Astrocyte (in vitro differentiated cells and primary cell): Measurements from ENCODE around the gene CCDC194. TPM values are rescaled to one million over a fixed set of nuclear protein-coding genes. Genes with fewer than 3 reads are reported as not detected.

Experiments used
- DNase-seq: peaks from one replicate; pipeline ENCODE4 v3.0.0-alpha.2; 2010; ENCODE audit warnings: low read depth
- FAIRE-seq: peaks from 2 replicates; lab custom pipeline; 2011; peaks lifted over from hg19 to GRCh38; lab: Jason Lieb, UNC
- H2AFZ ChIP-seq: 2 replicates; pipeline ENCODE4 v1.6.0; 2012; ENCODE audit warnings: low read depth, low read length, inconsistent platforms
- H3K27ac ChIP-seq: 2 replicates; pipeline ENCODE4 v1.5.1; 2011; ENCODE audit warnings: low read depth, low read length, inconsistent platforms
- H3K27me3 ChIP-seq: 2 replicates; pipeline ENCODE4 v1.6.0; 2011; ENCODE audit warnings: low read length, inconsistent platforms; ENCODE audit not compliant: insufficient read depth
- H3K36me3 ChIP-seq: 2 replicates; pipeline ENCODE4 v1.5.1; 2011; ENCODE audit warnings: low read length, inconsistent platforms; ENCODE audit not compliant: insufficient read depth
- H3K4me1 ChIP-seq: 2 replicates; pipeline ENCODE4 v1.5.1; 2011; ENCODE audit warnings: low read length, inconsistent platforms; ENCODE audit not compliant: insufficient read depth
- H3K4me2 ChIP-seq: 2 replicates; pipeline ENCODE4 v1.6.0; 2012; ENCODE audit warnings: low read length, inconsistent platforms
- H3K4me3 ChIP-seq: 2 replicates; pipeline ENCODE4 v1.5.1; 2011; ENCODE audit warnings: low read depth, mild to moderate bottlenecking, low read length, inconsistent platforms; ENCODE audit not compliant: insufficient read depth
- H3K79me2 ChIP-seq: 2 replicates; pipeline ENCODE4 v1.6.0; 2012; ENCODE audit warnings: mild to moderate bottlenecking, low read length, inconsistent platforms; ENCODE audit not compliant: insufficient read depth
- H3K9ac ChIP-seq: 2 replicates; pipeline ENCODE4 v1.6.0; 2012; ENCODE audit warnings: mild to moderate bottlenecking, low read length, inconsistent platforms
- H3K9me3 ChIP-seq: 2 replicates; pipeline ENCODE4 v1.5.1; 2012; ENCODE audit warnings: low read depth, mild to moderate bottlenecking, low read length, inconsistent platforms; ENCODE audit not compliant: insufficient read depth
- H4K20me1 ChIP-seq: 2 replicates; pipeline ENCODE4 v1.6.0; 2012; ENCODE audit warnings: low read length, inconsistent platforms; ENCODE audit not compliant: insufficient read depth
- H3K27ac Mint-ChIP-seq: one replicate; pipeline ENCODE4 v1.8.0; 2021; ENCODE audit warnings: mild to moderate bottlenecking, mixed read lengths; ENCODE audit not compliant: unreplicated experiment
- H3K27me3 Mint-ChIP-seq: one replicate; pipeline ENCODE4 v1.8.0; 2021; ENCODE audit warnings: low read depth, mixed read lengths; ENCODE audit not compliant: unreplicated experiment
- H3K36me3 Mint-ChIP-seq: one replicate; pipeline ENCODE4 v1.8.0; 2021; ENCODE audit warnings: low read depth, mixed read lengths; ENCODE audit not compliant: unreplicated experiment
- H3K4me1 Mint-ChIP-seq: one replicate; pipeline ENCODE4 v1.8.0; 2021; ENCODE audit warnings: low read depth, mixed read lengths; ENCODE audit not compliant: unreplicated experiment
- H3K4me3 Mint-ChIP-seq: one replicate; pipeline ENCODE4 v1.8.0; 2021; ENCODE audit warnings: mild to moderate bottlenecking, moderate library complexity, mixed read lengths; ENCODE audit not compliant: unreplicated experiment
- H3K9me3 Mint-ChIP-seq: one replicate; pipeline ENCODE4 v1.8.0; 2021; ENCODE audit warnings: mild to moderate bottlenecking, mixed read lengths; ENCODE audit not compliant: unreplicated experiment
- CTCF ChIP-seq: IDR thresholded peaks from 2 replicates; pipeline ENCODE4 v1.5.1; 2011; ENCODE audit warnings: low read depth, mild to moderate bottlenecking, inconsistent platforms, low read length, moderate library complexity; ENCODE audit not compliant: insufficient read depth
- EZH2 ChIP-seq: IDR thresholded peaks from 2 replicates; pipeline ENCODE4 v1.6.1; 2012; ENCODE audit warnings: mild to moderate bottlenecking, low read length, inconsistent platforms; ENCODE audit not compliant: insufficient read depth
- total RNA-seq: library from RNA; stranded (reverse); gene quantifications from 2 replicates; pipeline ENCODE4 v1.2.1, GENCODE V29; 2021

Gene CCDC194
- total RNA-seq, 1 donor from 2014 or later = 14.1 TPM

DNA sequence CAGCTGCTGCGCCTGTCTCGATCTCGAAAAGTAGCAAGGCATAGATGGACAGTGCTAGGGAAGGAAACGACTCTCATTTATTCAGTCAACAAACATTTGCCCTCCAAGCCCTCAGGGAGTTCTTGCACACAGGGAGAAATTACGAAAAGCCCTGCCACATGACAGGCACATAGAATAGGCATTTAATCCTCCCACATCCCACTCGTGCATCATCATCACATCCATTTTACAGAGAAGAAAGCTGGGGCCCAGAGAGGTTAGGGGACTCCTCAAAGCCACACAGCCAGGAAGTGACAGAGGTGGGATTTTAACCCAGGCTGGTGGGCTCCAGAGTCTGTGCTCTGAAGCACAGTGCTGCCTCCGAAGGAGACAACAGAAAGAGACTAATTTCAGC, 42.9 kb upstream of the CCDC194 start:
- H3K27ac ChIP-seq = no peak overlapping the region
- FAIRE-seq (no peak), DNase-seq (no peak)
- no peak overlapping the region for H3K4me2 ChIP-seq
- H2AFZ ChIP-seq = no peak overlapping the region
- no peaks in the 10 kb centered on the region for H3K9me3 Mint-ChIP-seq
- H3K36me3 ChIP-seq = no peaks in the 10 kb centered on the region
- H3K79me2 ChIP-seq = no peaks in the 10 kb centered on the region
- peaks cover 3% of the 10 kb centered on the region for H3K36me3 Mint-ChIP-seq
- peak overlapping the region; percentile 26 for H3K27ac Mint-ChIP-seq
- no peak for TF ChIP-seq EZH2
- no peak for TF ChIP-seq CTCF
- H3K4me1 ChIP-seq = no peaks in the 10 kb centered on the region
- H3K27me3 Mint-ChIP-seq = peaks cover 6% of the 10 kb centered on the region
- no peak overlapping the region for H3K9ac ChIP-seq
- no peak overlapping the region for H3K4me3 Mint-ChIP-seq
- H3K4me1 Mint-ChIP-seq = peaks cover 5% of the 10 kb centered on the region
- no peaks in the 10 kb centered on the region for H4K20me1 ChIP-seq
- H3K9me3 ChIP-seq = peaks cover 2% of the 10 kb centered on the region
- H3K4me3 ChIP-seq = no peak overlapping the region
- H3K27me3 ChIP-seq = peaks cover 2% of the 10 kb centered on the region

DNA sequence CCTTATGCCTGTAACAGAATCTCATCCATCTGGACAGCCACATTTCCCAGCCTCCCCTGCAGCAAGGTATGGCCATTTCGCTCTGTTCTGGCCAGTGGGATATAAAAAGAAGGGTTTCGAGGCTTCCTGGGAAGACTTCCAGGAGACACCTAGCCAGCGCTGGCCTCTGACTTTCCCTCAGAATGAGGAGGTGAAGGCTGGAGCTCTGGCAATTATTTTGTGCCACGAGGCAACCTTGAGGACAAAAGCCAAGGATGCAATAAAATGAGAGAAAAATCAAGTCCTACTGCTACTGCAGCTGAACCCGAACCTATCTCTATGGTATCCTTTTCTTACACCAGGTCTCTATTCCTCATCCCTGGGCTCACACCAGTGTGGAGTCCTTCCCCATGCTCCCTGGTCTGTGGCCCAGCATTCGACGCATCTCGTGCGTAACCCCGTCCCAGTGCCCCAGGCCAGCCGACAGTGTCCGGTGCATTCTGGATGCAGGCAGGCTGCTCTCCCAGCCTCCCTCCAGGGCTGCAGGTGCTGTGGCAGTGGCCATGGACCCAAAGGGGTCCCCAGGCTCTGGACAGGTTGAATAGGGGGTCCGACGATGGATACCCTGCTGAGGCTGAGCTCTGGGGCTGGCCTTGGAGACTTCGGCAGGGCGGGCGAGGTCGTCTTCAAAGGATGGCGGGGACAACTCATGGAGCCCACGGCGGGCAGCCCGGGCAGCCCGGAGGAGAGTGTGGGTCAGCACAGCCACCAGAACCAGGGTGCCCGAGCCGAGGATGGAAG, 42.3 kb upstream of the CCDC194 start:
- Histone ChIP-seq H3K27ac (no peak overlapping the region), H3K4me3 (no peak overlapping the region), H2AFZ (no peak overlapping the region), H3K9me3 (peaks cover 2% of the 10 kb centered on the region), H4K20me1 (no peaks in the 10 kb centered on the region), H3K4me2 (no peak overlapping the region), H3K27me3 (peaks cover 2% of the 10 kb centered on the region), H3K4me1 (no peaks in the 10 kb centered on the region), H3K79me2 (no peaks in the 10 kb centered on the region), H3K36me3 (no peaks in the 10 kb centered on the region), H3K9ac (no peak overlapping the region)
- Mint-ChIP-seq H3K9me3 (no peaks in the 10 kb centered on the region), H3K27me3 (peaks cover 6% of the 10 kb centered on the region), H3K36me3 (no peaks in the 10 kb centered on the region), H3K4me1 (no peaks in the 10 kb centered on the region), H3K27ac (no peak overlapping the region), H3K4me3 (no peak overlapping the region)
- no peak for FAIRE-seq
- TF ChIP-seq EZH2 (no peak), CTCF (no peak)
- DNase-seq = no peak

DNA sequence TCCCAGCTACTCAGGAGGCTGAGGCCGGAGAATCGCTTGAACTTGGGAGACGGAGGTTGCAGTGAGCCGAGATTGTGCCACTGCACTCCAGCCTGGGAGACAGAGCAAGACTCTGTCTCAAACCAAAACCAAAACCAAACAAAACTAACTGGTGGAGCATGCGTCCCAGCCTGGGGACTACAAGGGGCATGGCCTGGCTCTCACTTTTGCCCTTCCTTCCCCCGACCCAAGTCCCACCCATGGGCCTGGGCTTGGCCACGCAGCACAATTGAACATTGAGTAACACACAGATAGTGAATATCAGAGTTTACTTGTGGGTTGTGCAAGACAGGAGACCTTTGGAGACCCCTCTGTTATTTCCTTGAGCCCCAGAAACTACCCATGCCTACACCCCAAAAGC, 41.2 kb upstream of the CCDC194 start:
- Histone ChIP-seq H2AFZ (no peak overlapping the region), H3K4me2 (no peak overlapping the region), H3K36me3 (no peaks in the 10 kb centered on the region), H3K27ac (no peak overlapping the region), H3K4me3 (no peak overlapping the region), H3K4me1 (no peaks in the 10 kb centered on the region), H3K9ac (no peak overlapping the region), H3K79me2 (no peaks in the 10 kb centered on the region), H3K9me3 (peaks cover 2% of the 10 kb centered on the region), H4K20me1 (no peaks in the 10 kb centered on the region), H3K27me3 (peaks cover 2% of the 10 kb centered on the region)
- no peaks in the 10 kb centered on the region for H3K36me3 Mint-ChIP-seq
- DNase-seq (no peak), FAIRE-seq (no peak)
- H3K27ac Mint-ChIP-seq = no peak overlapping the region
- no peaks in the 10 kb centered on the region for H3K9me3 Mint-ChIP-seq
- no peak overlapping the region for H3K4me3 Mint-ChIP-seq
- TF ChIP-seq EZH2 (no peak), CTCF (no peak)
- no peaks in the 10 kb centered on the region for H3K4me1 Mint-ChIP-seq
- peaks cover 6% of the 10 kb centered on the region for H3K27me3 Mint-ChIP-seq
